ENCODE results near the gene PRKACB.

DNA sequence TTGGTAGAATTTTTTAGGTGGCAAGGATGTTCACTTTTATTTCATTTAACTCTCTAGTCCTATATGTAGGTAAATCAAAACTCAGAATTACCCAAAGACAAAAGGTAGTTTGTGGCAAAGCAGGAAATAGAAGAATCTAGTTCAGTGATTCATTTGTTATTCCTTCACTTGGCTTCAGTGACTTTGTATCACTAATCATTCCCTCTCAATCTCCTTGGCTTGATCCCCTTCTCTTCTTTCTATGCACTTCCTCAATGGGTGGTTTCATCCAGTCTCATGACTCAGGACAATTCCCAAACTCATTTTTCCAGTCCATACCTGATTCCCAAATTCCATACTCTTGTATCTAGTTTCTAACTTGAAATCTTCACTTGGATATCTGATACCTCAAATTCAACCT, 64.9 kb downstream of the PRKACB start:
- TF ChIP-seq, protein P1, sequence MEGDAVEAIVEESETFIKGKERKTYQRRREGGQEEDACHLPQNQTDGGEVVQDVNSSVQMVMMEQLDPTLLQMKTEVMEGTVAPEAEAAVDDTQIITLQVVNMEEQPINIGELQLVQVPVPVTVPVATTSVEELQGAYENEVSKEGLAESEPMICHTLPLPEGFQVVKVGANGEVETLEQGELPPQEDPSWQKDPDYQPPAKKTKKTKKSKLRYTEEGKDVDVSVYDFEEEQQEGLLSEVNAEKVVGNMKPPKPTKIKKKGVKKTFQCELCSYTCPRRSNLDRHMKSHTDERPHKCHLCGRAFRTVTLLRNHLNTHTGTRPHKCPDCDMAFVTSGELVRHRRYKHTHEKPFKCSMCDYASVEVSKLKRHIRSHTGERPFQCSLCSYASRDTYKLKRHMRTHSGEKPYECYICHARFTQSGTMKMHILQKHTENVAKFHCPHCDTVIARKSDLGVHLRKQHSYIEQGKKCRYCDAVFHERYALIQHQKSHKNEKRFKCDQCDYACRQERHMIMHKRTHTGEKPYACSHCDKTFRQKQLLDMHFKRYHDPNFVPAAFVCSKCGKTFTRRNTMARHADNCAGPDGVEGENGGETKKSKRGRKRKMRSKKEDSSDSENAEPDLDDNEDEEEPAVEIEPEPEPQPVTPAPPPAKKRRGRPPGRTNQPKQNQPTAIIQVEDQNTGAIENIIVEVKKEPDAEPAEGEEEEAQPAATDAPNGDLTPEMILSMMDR (IDR thresholded peaks at IDR 0.05; ENCODE audit: low read length), result no peak
- TF ChIP-seq EZH2 (optimal IDR thresholded peaks at IDR 0.05; ENCODE audit: low read depth, low read length), result no peak
- TF ChIP-seq EZH2phosphoT487 (IDR thresholded peaks at IDR 0.05; ENCODE audit: low read length), result no peak
